ENCODE measurements around the gene CADPS.

The CADPS gene

GRCh38 chr3:62624185-62624584 lies 251.0 kb downstream of the CADPS start:
- Histone ChIP-seq H3K36me3 (ENCODE audit: insufficient read depth, low read length) (no peaks in the 10 kb centered on the region), H3K9ac (ENCODE audit: low read depth, low read length) (no peak overlapping the region), H3K9me3 (ENCODE audit: control insufficient read depth, insufficient read depth, low read length) (no peaks in the 10 kb centered on the region), H3K4me1 (ENCODE audit: insufficient read depth, low read length) (no peaks in the 10 kb centered on the region)

DNA sequence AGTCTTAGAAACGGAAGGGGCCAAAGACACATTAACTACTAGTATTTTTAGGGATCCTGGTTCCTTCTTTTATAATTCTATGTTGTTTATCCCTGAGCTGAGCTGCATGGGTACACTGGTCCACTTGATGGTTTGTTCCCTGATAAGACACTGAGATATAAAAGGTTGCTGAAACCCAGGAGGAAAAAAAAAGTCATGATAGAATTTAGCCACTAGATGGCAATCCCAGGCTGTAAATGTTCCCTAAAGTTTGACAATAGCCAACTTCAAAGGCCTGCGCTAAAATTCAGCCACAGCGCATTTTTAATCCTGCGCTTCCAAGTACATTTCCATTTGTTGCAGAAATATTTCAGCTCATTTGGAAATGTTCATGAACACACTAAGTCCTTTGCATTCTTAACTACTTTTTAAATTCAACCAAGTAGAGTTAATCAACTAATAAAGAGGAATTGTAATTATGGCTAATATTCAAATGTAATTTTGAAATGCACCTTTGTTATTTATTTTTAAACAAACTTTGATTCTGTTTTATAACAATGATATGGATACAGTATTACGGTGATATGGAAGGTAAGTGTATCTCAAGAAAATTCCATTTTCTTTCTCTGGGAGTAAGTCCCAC lies 252.6 kb downstream of the CADPS start:
- Histone ChIP-seq H3K36me3 (ENCODE audit: insufficient read depth, low read length) (no peaks in the 10 kb centered on the region), H3K9ac (ENCODE audit: low read depth, low read length) (no peak overlapping the region), H3K9me3 (ENCODE audit: control insufficient read depth, insufficient read depth, low read length) (no peaks in the 10 kb centered on the region), H3K4me1 (ENCODE audit: insufficient read depth, low read length) (no peaks in the 10 kb centered on the region)

DNA sequence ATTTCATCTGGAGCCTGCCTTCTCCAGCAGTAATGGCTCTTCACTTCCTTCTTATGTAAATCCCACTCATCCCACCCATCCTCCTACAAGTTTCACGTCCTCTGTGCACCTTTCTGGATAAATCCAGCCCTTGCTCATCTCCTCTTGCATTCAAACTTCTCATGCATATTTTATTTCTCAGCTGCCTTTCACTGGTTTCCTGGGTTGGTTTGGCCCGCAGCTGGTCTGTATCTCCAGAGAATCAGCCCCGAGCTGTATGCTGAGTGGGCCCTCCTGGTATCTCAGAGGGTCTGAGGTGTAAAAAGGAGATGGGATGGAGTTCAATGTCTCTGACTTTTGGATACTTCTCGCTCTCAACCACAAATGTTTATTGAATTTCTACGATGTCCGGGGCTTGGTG lies 253.3 kb downstream of the CADPS start:
- Histone ChIP-seq H3K9ac (ENCODE audit: low read depth, low read length) (no peak overlapping the region), H3K9me3 (ENCODE audit: control insufficient read depth, insufficient read depth, low read length) (no peaks in the 10 kb centered on the region), H3K36me3 (ENCODE audit: insufficient read depth, low read length) (no peaks in the 10 kb centered on the region), H3K4me1 (ENCODE audit: insufficient read depth, low read length) (no peaks in the 10 kb centered on the region)

DNA sequence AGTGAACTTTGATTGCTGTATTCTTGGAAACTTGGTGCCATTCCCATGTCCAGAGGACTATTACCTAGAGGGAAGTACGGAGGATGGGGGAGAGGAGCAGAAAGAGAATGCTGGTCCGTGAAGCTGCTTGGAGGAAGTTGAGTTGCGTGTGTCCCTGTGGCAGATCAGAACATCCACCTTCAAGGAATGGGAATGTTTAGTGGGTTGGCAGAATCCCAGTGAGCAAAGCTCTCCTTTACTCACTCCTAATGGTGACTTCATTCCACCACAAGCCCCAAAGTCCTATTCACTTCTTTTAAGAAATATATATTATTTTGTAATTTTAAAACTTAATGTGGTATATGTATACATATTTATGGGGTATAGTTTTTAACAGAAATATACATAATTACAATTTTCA lies 254.0 kb downstream of the CADPS start:
- Histone ChIP-seq H3K9ac (ENCODE audit: low read depth, low read length) (no peak overlapping the region), H3K4me1 (ENCODE audit: insufficient read depth, low read length) (no peaks in the 10 kb centered on the region), H3K36me3 (ENCODE audit: insufficient read depth, low read length) (no peaks in the 10 kb centered on the region), H3K9me3 (ENCODE audit: control insufficient read depth, insufficient read depth, low read length) (no peaks in the 10 kb centered on the region)

- Histone ChIP-seq H3K9ac (ENCODE audit: low read depth, low read length) (no peak overlapping the region), H3K36me3 (ENCODE audit: insufficient read depth, low read length) (no peaks in the 10 kb centered on the region), H3K4me1 (ENCODE audit: insufficient read depth, low read length) (no peaks in the 10 kb centered on the region), H3K9me3 (ENCODE audit: control insufficient read depth, insufficient read depth, low read length) (no peaks in the 10 kb centered on the region)
Observed at GRCh38 chr3:62615258-62615849, 259.9 kb downstream of the CADPS start.

GRCh38 chr3:62614527-62614926 lies 260.7 kb downstream of the CADPS start:
- no peaks in the 10 kb centered on the region for H3K36me3 ChIP-seq (ENCODE audit: insufficient read depth, low read length)
- no peak overlapping the region for H3K9ac ChIP-seq (ENCODE audit: low read depth, low read length)
- H3K9me3 ChIP-seq (ENCODE audit: control insufficient read depth, insufficient read depth, low read length) = no peaks in the 10 kb centered on the region
- no peaks in the 10 kb centered on the region for H3K4me1 ChIP-seq (ENCODE audit: insufficient read depth, low read length)

- Histone ChIP-seq H3K4me1 (ENCODE audit: insufficient read depth, low read length) (peaks cover 4% of the 10 kb centered on the region; the same call in 1 of the 2 replicates), H3K36me3 (ENCODE audit: insufficient read depth, low read length) (no peaks in the 10 kb centered on the region), H3K9me3 (ENCODE audit: control insufficient read depth, insufficient read depth, low read length) (no peaks in the 10 kb centered on the region; the same call in 1 of the 2 replicates), H3K9ac (ENCODE audit: low read depth, low read length) (no peak overlapping the region)
Observed at GRCh38 chr3:62611541-62612240, 263.5 kb downstream of the CADPS start.

DNA sequence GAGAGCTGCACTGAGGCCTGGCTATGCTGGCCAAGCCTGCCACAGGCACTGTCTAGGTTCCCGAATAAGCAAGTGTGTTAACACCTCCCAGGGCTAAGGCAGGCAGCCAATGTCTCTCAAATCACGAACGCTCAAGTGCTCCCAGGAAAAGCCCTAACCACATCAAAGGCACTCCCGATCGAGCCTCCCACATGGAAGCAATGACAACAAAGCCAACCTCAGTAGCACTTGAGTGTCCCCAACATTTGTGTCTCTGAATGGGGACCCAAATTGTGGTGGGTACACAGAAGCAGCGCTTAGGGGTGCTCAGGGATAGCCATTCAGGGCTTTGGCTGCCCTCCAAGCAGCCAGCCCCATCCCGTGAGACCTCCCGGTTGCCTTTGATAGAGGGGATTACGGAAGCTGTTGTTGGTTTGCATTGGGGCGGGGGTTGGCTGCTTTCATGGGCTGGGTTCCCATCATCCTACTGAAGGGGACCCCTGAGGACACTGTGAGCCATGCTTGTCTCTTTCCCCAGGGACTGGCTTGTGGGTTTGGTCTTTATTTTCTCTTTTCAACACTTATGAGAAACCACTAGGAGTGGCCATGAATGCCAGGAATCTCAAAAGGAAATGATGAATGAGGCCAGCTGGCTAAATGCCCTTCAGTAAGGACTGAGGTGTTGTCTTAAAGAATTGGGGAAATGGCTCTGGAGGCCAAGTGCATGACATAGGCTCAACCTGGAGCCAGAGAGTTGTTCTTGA lies 267.8 kb downstream of the CADPS start:
- no peaks in the 10 kb centered on the region for H3K36me3 ChIP-seq (ENCODE audit: insufficient read depth, low read length)
- no peaks in the 10 kb centered on the region; the same call in 1 of the 2 replicates for H3K9me3 ChIP-seq (ENCODE audit: control insufficient read depth, insufficient read depth, low read length)
- no peak overlapping the region for H3K9ac ChIP-seq (ENCODE audit: low read depth, low read length)
- peaks cover 4% of the 10 kb centered on the region; the same call in 1 of the 2 replicates for H3K4me1 ChIP-seq (ENCODE audit: insufficient read depth, low read length)

- no peaks in the 10 kb centered on the region; the same call in 1 of the 2 replicates for H3K9me3 ChIP-seq (ENCODE audit: control insufficient read depth, insufficient read depth, low read length)
- no peak overlapping the region for H3K9ac ChIP-seq (ENCODE audit: low read depth, low read length)
- peaks cover 4% of the 10 kb centered on the region; the same call in 1 of the 2 replicates for H3K4me1 ChIP-seq (ENCODE audit: insufficient read depth, low read length)
- no peaks in the 10 kb centered on the region for H3K36me3 ChIP-seq (ENCODE audit: insufficient read depth, low read length)
Observed at GRCh38 chr3:62605413-62606068, 269.7 kb downstream of the CADPS start.

DNA sequence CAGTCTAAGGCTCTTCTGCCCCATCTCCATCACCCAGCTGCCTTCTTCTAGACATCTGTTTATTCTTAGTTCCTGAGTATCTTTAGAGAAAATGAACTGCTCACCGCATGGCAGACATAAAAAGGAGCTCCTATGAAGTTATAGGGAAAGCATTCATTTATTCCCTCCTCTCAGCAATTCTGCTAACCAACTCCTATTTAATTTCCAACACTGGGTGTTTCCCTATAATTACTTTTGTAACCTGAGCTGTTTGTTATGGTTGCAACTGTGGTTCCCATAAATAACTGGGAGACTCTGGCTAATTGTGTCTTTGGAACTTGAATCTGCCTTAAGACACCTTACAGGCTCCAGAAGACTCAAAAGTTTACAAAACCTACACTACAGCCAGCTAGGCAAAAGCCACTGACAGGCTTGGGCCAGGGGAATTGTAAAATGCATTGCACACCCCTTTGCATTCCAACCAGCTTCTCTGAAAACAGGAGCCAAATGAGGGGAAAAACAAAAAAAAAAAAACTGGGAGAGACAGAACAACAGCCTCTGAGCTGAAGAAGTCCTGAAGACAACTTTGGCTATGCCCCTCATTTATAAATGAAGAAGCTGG lies 270.4 kb downstream of the CADPS start:
- Histone ChIP-seq H3K9me3 (ENCODE audit: control insufficient read depth, insufficient read depth, low read length) (no peaks in the 10 kb centered on the region; the same call in 1 of the 2 replicates), H3K4me1 (ENCODE audit: insufficient read depth, low read length) (peaks cover 4% of the 10 kb centered on the region; the same call in 1 of the 2 replicates), H3K9ac (ENCODE audit: low read depth, low read length) (no peak overlapping the region), H3K36me3 (ENCODE audit: insufficient read depth, low read length) (no peaks in the 10 kb centered on the region)

- no peaks in the 10 kb centered on the region; the same call in 1 of the 2 replicates for H3K9me3 ChIP-seq (ENCODE audit: control insufficient read depth, insufficient read depth, low read length)
- H3K4me1 ChIP-seq (ENCODE audit: insufficient read depth, low read length) = peaks cover 4% of the 10 kb centered on the region; the same call in 1 of the 2 replicates
- H3K36me3 ChIP-seq (ENCODE audit: insufficient read depth, low read length) = no peaks in the 10 kb centered on the region
- no peak overlapping the region for H3K9ac ChIP-seq (ENCODE audit: low read depth, low read length)
Observed at GRCh38 chr3:62604298-62604697, 270.9 kb downstream of the CADPS start.

GRCh38 chr3:62602987-62603386 lies 272.2 kb downstream of the CADPS start:
- H3K9me3 ChIP-seq (ENCODE audit: control insufficient read depth, insufficient read depth, low read length) = no peaks in the 10 kb centered on the region; the same call in 1 of the 2 replicates
- peaks cover 4% of the 10 kb centered on the region; the same call in 1 of the 2 replicates for H3K4me1 ChIP-seq (ENCODE audit: insufficient read depth, low read length)
- no peak overlapping the region for H3K9ac ChIP-seq (ENCODE audit: low read depth, low read length)

DNA sequence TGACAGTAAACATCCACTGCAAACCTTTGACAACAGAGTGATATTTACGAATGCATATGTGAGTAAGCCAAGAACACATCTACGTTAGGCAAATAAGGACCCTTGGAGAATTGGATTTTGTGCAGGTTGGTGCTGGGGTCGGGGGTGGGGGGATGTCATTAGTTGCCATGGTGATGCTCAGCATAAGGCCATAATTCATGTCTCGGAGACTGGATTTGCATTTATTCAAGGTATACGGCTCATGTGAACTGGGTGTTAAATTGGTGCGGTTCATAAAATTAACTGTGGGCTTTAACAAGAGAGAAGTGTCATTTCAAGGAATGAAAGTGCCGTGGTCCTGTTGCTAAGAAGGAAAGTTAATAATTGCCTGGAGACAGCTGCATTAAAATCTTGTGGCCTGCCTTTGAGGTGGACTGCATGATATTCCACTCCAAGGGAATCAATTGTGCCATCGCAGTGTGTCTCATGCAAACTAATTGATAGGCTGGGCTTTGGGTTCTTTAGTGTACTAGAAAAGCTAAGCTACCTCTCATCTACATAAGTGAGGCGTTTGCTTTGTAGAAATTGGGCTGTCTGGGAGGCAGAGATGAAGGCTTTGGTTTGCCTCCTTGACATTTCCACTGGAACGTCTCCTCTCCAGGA lies 273.0 kb downstream of the CADPS start:
- Histone ChIP-seq H3K9me3 (ENCODE audit: control insufficient read depth, insufficient read depth, low read length) (no peaks in the 10 kb centered on the region; the same call in 1 of the 2 replicates), H3K9ac (ENCODE audit: low read depth, low read length) (no peak overlapping the region), H3K4me1 (ENCODE audit: insufficient read depth, low read length) (no peaks in the 10 kb centered on the region), H3K36me3 (ENCODE audit: insufficient read depth, low read length) (no peaks in the 10 kb centered on the region)

More at GRCh38 chr3:62602987-62603386, 272.2 kb downstream of the CADPS start:
- H3K36me3 ChIP-seq (ENCODE audit: insufficient read depth, low read length) = no peaks in the 10 kb centered on the region
